Stimulated activated CD8-positive, alpha-beta memory T cell treated with anti-CD3 and anti-CD28 coated beads, Interleukin-12 subunit alpha, Interleukin-12 subunit beta, amount 100 ng/mL, for 24 hours (primary cell): ENCODE results near the gene LINC01488.

ENCODE experiments used
- DNase-seq: peaks from one replicate; pipeline ENCODE4 v3.0.0-alpha.2; 2020; ENCODE audit errors: extremely low read depth

LINC01488 gene

DNA sequence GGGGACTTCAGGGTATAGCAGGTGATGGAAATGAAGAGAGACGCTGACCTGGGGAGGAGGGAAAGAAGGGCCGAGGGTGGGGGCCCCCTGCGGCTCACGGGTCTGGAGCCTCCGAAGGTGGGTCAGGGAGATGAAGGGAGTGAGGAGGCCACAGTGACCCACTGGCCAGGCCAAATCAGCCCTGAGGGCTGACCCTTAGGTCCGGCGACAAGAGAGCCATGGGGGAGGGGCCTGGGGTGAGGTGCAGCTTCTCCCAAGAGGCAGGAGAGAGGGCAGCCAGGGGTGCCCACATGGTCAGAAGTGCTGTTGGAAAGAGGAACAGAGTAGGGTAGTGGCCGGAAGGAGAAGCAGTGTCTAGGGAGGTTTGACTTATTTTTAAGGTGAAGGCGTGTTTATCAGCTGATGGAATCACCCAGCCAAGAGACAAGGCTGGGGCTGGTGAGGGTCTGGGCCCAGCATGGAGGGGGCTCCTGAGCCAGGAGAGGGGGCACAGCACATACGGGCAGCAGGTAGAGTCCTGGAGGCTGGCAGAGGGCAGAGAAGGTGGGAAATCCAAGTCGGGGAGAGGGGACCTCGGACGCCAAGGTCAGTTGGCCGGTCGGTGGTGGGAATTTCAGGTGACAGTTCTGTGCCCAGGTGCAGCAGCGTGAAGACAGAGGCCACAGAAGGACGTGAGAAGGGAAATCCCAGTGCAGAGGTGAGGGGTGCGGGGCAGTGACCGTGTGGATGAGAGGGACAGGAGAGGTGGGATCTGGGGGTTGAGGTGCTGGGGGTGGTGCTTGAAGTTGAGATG lies 49.0 kb downstream of the LINC01488 start:
- no peak for DNase-seq

GRCh38 chr11:69531071-69531716 lies 49.7 kb downstream of the LINC01488 start:
- DNase-seq: no peak

- DNase-seq: no peak
These were observed 50.2 kb downstream of the LINC01488 start for GRCh38 chr11:69531717-69532088.

- DNase-seq: no peak
These were observed 52.1 kb downstream of the LINC01488 start for GRCh38 chr11:69533296-69534165.

DNA sequence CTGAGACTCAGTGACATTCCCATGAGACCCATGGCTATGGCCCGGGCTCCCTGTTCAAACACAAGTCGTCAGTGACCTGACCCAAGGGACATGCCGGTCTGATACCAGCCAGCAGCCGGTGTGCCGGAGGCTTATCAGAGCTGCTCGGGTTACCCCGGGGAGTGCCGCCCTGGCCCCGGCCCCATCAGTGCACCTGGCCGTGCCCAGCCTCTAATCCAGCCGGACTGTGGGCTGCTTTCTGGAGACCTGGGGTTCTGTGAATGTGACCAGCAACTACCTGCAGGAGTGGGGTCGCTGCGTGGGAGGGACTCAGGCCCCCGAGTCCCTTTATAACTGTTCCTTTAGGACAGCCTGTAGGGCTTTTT lies 52.7 kb downstream of the LINC01488 start:
- no peak for DNase-seq

DNA sequence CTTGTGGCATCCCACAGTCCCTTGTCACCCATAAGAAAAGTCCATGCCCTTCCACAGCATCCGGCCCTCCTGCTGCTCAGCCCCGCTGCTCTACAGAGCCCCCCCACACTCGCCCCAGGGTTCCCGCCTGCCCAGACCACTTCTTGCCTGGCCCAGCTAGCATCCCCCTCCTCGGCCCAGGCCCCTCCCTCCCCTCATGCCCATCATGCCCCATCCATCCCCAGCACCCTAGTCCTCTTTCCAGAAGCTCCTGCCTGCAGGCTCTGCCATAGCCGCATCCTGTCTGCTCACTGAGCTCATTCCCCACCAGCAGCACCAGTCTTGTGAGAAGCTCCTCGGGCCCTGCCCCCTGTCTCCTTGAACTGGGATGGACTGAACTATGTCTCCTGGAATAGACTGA lies 54.4 kb downstream of the LINC01488 start:
- no peak for DNase-seq

- no peak for DNase-seq
These were observed 54.9 kb downstream of the LINC01488 start for GRCh38 chr11:69536406-69536805.

- DNase-seq: no peak
These were observed 55.7 kb downstream of the LINC01488 start for GRCh38 chr11:69537126-69537525.

DNA sequence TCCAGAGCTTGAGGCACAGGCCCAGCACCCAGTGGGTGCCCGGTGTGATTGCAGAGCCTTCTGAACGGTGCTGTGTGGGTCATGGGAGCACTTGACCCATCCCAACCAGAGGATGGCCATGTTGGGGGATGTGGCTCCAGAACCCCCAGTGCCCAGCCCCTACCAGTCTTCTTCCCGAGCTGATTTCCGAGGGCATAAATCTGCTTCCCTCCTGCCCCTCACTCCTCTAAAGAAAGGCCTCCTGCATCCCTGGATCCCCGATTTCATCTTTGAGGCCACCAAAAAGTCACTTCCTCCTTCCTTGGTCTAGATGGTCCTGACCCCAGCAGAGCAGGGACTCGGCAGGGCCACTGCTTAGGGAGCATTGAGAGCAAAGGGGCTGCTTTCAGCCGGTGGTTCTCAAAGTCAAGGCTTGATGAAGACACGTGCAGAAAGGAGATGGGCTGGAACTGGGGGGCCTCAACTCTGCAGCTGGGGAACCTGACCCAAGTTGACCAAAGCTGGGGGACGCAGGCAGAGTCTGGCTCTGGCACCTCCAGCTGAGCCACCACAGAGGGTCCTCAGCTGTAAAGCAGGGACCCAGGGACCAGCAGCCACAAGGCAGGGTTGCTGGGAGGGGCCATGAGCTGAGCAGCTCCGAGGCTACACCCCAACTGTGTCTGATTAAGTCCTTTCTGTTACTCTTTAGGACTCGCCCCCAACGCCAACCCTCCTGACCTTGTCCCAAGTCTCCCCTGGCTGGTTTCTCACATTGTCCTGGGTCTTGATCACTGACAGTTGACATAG lies 56.6 kb downstream of the LINC01488 start:
- no peak for DNase-seq

- no peak for DNase-seq
These were observed 57.4 kb downstream of the LINC01488 start for GRCh38 chr11:69538854-69539253.

- DNase-seq: no peak
These were observed 58.1 kb downstream of the LINC01488 start for GRCh38 chr11:69539416-69540117.

GRCh38 chr11:69540118-69541000 lies 58.9 kb downstream of the LINC01488 start:
- no peak for DNase-seq

DNA sequence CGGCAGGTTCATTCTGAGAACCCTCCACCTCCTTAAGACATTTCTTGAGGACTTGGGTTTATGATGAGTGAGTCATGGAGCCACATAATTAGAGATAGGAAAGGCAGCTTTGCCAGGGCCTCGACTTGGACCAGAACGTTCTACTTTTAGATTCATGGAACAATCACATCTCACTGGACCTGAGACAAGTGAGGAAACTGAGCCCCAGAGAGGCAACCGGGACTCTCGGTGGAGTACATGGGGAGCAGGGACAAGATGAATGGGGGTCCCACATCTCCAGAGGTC lies 59.5 kb downstream of the LINC01488 start:
- DNase-seq: no peak

DNA sequence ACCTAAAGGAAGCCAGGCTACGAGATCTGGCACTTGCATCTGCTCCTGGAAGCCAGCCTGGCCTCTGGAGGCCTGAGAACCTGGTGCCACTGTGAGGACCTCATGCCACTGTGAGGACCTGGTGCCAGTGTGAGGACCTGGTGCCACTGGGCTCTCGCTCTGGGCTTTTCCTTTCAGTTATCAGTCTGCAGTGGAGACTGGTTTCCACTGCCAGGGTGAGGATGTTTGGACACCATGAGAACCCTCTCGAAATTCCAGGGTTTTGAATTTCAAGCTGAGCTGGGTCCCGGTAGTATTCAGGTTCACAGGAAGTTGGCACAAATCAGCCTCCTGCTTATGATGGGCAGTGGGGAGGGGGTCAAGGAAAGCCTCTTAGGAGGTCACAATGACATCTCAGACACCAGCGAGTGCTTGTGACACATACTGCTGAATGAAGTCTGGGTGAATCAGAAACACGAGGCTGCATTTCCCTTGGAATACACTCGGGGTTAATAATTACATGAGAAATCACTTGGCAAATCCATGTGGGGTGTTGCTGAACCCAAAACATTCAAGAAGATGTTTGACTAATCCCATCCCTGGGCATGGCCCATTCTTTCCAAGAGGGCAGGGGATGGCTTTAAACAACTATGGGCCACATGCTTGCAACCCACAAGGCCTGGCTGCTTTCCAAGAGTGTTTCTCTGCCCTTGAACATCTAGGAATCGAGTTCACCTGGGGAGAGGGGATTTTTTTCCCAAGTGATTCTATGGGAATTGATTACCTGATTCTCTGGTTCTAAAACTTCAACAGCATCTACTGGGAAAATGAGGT lies 60.2 kb downstream of the LINC01488 start:
- DNase-seq: no peak

GRCh38 chr11:69542314-69543168 lies 61.1 kb downstream of the LINC01488 start:
- DNase-seq: no peak
